ENCODE measurements around the gene KCNJ12. TPM values are rescaled to one million over a fixed set of nuclear protein-coding genes. Genes with fewer than 3 reads are reported as not detected.
"Not testable (repeated sequence)": the region's sequence is repeated elsewhere in the genome, so short reads cannot be mapped to it uniquely, and the experiment has no call there.

KCNJ12 gene
- total RNA-seq, 1 donor from 2014 or later = 0.56 TPM

- H3K4me3 ChIP-seq; H3K9me3 ChIP-seq (ENCODE audit: low read depth); H3K4me1 Mint-ChIP-seq; H4K20me1 ChIP-seq (ENCODE audit: low read depth); H3K36me3 ChIP-seq; H3K9ac ChIP-seq; H3K27ac ChIP-seq; H3K27me3 Mint-ChIP-seq (ENCODE audit: insufficient read depth, low read depth); H2AFZ ChIP-seq (replicated peaks); H3K36me3 Mint-ChIP-seq; H3F3A ChIP-seq (ENCODE audit: low read depth); H3K9me3 Mint-ChIP-seq; H3K79me2 ChIP-seq (ENCODE audit: low read depth); H3K27me3 ChIP-seq; H3K4me2 ChIP-seq; H3K27ac Mint-ChIP-seq; H3K4me1 ChIP-seq; H3K4me3 Mint-ChIP-seq; DNase-seq (ENCODE audit: low spot score): not testable (repeated sequence)
Observed at GRCh38 chr17:21344801-21345200, 31.4 kb upstream of the KCNJ12 start.

DNA sequence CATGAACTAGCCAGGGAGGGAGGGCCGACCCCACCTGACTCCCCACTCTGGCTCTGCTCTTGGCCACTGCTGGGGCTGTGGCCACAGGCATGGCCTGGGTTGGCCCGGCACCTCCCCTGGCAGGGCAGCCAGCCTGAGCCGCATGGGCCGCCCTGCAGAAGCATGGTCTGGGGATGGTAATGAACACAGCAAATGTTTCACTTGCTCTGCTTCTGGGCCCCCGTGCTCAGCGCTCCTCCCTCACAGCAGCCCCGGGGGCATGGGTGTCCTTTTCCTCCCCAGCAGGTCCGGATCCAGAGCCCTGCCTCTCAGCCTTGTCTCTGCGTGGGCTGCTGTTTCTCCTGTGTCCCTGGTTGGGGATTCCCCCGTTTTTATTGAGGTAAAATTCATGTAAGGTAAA, 30.9 kb upstream of the KCNJ12 start:
- H3K4me3 Mint-ChIP-seq = no peak overlapping the region
- H3K79me2 ChIP-seq (ENCODE audit: low read depth) = no peaks in the 10 kb centered on the region
- no peak overlapping the region for H3K27ac ChIP-seq
- H3K9ac ChIP-seq = no peak overlapping the region
- H4K20me1 ChIP-seq (ENCODE audit: low read depth) = no peaks in the 10 kb centered on the region
- no peaks in the 10 kb centered on the region for H3K9me3 ChIP-seq (ENCODE audit: low read depth)
- no peaks in the 10 kb centered on the region for H3K36me3 Mint-ChIP-seq
- H3K27me3 Mint-ChIP-seq (ENCODE audit: insufficient read depth, low read depth) = peaks cover 3% of the 10 kb centered on the region
- no peaks in the 10 kb centered on the region for H3F3A ChIP-seq (ENCODE audit: low read depth)
- H3K27ac Mint-ChIP-seq = no peak overlapping the region
- H3K4me2 ChIP-seq = no peak overlapping the region
- H3K4me1 Mint-ChIP-seq = peaks cover 6% of the 10 kb centered on the region
- DNase-seq (ENCODE audit: low spot score) = no peak
- no peak overlapping the region for H3K4me3 ChIP-seq
- no peak overlapping the region for H2AFZ ChIP-seq (replicated peaks)
- no peak for TF ChIP-seq EZH2phosphoT487 (IDR thresholded peaks at IDR 0.05)
- TF ChIP-seq CTCF (IDR thresholded peaks at IDR 0.05) = no peak
- TF ChIP-seq EZH2 (IDR thresholded peaks at IDR 0.05) = no peak
- H3K27me3 ChIP-seq = no peaks in the 10 kb centered on the region
- H3K4me1 ChIP-seq = no peaks in the 10 kb centered on the region
- no peaks in the 10 kb centered on the region for H3K36me3 ChIP-seq
- H3K9me3 Mint-ChIP-seq = peaks cover 4% of the 10 kb centered on the region

DNA sequence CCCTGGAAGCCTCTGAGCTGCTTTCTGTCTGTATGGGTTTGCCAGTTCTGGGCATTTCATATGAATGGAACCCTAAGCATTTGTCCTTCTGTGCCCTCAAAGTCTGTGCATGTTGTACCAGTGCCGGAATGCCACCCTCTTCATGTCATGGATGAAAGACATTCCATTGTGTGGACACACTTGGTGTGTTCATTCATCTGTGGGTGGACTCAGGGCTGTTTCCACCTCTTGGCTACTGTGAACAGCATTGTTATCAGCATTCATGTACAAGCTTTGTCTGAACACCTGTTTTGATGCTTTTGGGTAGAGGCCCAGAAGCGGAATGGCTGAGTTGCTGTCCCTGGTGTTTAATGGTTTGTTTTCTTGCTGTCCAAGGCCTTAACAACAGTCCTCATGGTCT, 30.1 kb upstream of the KCNJ12 start:
- H3K4me3 Mint-ChIP-seq; H3K79me2 ChIP-seq (ENCODE audit: low read depth); H3K36me3 Mint-ChIP-seq; H3K9ac ChIP-seq; H4K20me1 ChIP-seq (ENCODE audit: low read depth); H3K9me3 ChIP-seq (ENCODE audit: low read depth); H3K27me3 ChIP-seq; H3K4me1 ChIP-seq; DNase-seq (ENCODE audit: low spot score); H3K36me3 ChIP-seq; H3K4me1 Mint-ChIP-seq; H3K27ac ChIP-seq; H3F3A ChIP-seq (ENCODE audit: low read depth); H3K27ac Mint-ChIP-seq; H3K9me3 Mint-ChIP-seq; H2AFZ ChIP-seq (replicated peaks); H3K4me2 ChIP-seq; H3K27me3 Mint-ChIP-seq (ENCODE audit: insufficient read depth, low read depth); H3K4me3 ChIP-seq: not testable (repeated sequence)

GRCh38 chr17:21346651-21347250, 29.4 kb upstream of the KCNJ12 start:
- not testable (repeated sequence) for H3K27me3 Mint-ChIP-seq (ENCODE audit: insufficient read depth, low read depth); H3K4me1 ChIP-seq; H3K36me3 Mint-ChIP-seq; H3K4me1 Mint-ChIP-seq; H3K27ac ChIP-seq; H3K9me3 Mint-ChIP-seq; H3K9ac ChIP-seq; H3K79me2 ChIP-seq (ENCODE audit: low read depth); H4K20me1 ChIP-seq (ENCODE audit: low read depth); H3K36me3 ChIP-seq; H3K9me3 ChIP-seq (ENCODE audit: low read depth); H3K4me3 ChIP-seq; DNase-seq (ENCODE audit: low spot score); H3K27me3 ChIP-seq; H3K4me3 Mint-ChIP-seq; H3K4me2 ChIP-seq; H2AFZ ChIP-seq (replicated peaks); H3K27ac Mint-ChIP-seq; H3F3A ChIP-seq (ENCODE audit: low read depth)

DNA sequence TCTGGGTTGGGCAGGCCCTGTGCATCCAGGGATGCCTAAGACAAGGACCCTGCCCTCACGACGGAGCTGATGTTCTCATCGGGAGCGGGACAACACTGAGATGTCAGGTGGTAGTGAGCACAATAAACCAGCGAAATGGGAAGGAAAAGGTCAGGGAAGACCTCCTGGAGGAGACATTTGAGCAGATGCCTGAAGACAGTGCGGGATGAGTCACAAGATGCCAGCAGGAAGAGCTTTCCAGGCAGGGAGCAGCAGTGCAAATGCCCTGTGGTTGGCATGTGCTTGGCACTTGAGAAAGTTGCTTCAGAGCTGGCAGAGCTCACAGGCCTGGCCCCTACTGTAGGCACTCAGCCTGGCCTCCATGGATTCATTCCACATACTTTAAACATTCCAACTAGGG, 28.5 kb upstream of the KCNJ12 start:
- not testable (repeated sequence) for H3K4me2 ChIP-seq; H3K27ac ChIP-seq; H3K9me3 Mint-ChIP-seq; H3K79me2 ChIP-seq (ENCODE audit: low read depth); H2AFZ ChIP-seq (replicated peaks); H3K36me3 ChIP-seq; H3F3A ChIP-seq (ENCODE audit: low read depth); H3K27ac Mint-ChIP-seq; H3K9ac ChIP-seq; H3K9me3 ChIP-seq (ENCODE audit: low read depth); H3K4me1 Mint-ChIP-seq; H4K20me1 ChIP-seq (ENCODE audit: low read depth); H3K27me3 Mint-ChIP-seq (ENCODE audit: insufficient read depth, low read depth); DNase-seq (ENCODE audit: low spot score); H3K27me3 ChIP-seq; H3K36me3 Mint-ChIP-seq; H3K4me1 ChIP-seq; H3K4me3 Mint-ChIP-seq; H3K4me3 ChIP-seq

DNA sequence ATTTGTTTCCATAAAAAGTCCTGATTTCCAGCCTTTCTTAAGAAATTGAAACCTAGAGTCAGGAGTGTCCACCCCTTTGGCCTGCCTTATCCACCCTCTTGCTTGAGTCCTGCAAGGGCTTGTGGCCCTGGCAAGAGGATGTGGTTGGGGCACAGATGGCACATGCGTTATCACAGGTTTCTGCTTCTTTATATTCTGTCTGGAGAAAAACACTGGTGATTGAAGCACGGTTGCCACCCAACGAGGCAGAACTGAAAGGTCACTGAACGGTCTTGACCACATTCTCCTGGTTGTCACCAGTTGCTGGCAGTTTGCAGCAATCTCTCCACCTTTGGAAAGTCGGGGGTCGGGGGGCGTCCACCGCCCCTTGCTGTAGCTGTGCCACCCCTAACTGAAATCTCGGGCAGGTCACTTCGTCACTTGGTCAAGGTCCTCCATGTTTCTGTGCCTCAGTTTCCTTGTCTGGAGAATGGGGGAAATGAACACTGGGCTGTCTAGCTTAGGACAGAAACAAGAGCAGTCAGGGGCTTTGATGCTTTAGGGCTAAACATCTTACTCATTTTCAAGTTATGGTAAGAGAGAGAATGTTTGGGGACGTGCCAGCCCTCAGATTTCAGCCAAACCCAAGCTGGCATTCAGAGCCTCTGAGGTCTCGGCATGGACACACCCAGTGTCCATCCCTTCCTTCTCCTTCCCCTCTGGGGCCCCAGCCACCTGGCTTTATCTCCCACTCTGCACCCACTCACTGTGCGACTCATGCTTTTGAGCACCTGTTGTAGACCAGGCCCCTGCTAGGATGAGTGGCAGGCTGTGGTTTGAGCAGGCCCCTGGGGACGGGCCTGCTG, 27.9 kb upstream of the KCNJ12 start:
- not testable (repeated sequence) for H3K4me1 Mint-ChIP-seq; H2AFZ ChIP-seq (replicated peaks); H3K36me3 ChIP-seq; H3F3A ChIP-seq (ENCODE audit: low read depth); H3K9ac ChIP-seq; H3K9me3 ChIP-seq (ENCODE audit: low read depth); H3K4me2 ChIP-seq; H3K27ac Mint-ChIP-seq; H3K4me1 ChIP-seq; DNase-seq (ENCODE audit: low spot score); H3K27ac ChIP-seq; H4K20me1 ChIP-seq (ENCODE audit: low read depth); H3K27me3 Mint-ChIP-seq (ENCODE audit: insufficient read depth, low read depth); H3K27me3 ChIP-seq; H3K4me3 Mint-ChIP-seq; H3K4me3 ChIP-seq; H3K79me2 ChIP-seq (ENCODE audit: low read depth); H3K36me3 Mint-ChIP-seq; H3K9me3 Mint-ChIP-seq

- not testable (repeated sequence) for H3F3A ChIP-seq (ENCODE audit: low read depth); H3K9me3 Mint-ChIP-seq; H3K4me1 Mint-ChIP-seq; H4K20me1 ChIP-seq (ENCODE audit: low read depth); DNase-seq (ENCODE audit: low spot score); H3K4me2 ChIP-seq; H2AFZ ChIP-seq (replicated peaks); H3K4me1 ChIP-seq; H3K79me2 ChIP-seq (ENCODE audit: low read depth); H3K27ac ChIP-seq; H3K4me3 Mint-ChIP-seq; H3K36me3 ChIP-seq; H3K4me3 ChIP-seq; H3K27ac Mint-ChIP-seq; H3K9ac ChIP-seq; H3K27me3 ChIP-seq; H3K9me3 ChIP-seq (ENCODE audit: low read depth); H3K27me3 Mint-ChIP-seq (ENCODE audit: insufficient read depth, low read depth); H3K36me3 Mint-ChIP-seq
Observed at GRCh38 chr17:21348926-21349261, 27.3 kb upstream of the KCNJ12 start.
